ENCODE results near the gene FGD5.

DNA sequence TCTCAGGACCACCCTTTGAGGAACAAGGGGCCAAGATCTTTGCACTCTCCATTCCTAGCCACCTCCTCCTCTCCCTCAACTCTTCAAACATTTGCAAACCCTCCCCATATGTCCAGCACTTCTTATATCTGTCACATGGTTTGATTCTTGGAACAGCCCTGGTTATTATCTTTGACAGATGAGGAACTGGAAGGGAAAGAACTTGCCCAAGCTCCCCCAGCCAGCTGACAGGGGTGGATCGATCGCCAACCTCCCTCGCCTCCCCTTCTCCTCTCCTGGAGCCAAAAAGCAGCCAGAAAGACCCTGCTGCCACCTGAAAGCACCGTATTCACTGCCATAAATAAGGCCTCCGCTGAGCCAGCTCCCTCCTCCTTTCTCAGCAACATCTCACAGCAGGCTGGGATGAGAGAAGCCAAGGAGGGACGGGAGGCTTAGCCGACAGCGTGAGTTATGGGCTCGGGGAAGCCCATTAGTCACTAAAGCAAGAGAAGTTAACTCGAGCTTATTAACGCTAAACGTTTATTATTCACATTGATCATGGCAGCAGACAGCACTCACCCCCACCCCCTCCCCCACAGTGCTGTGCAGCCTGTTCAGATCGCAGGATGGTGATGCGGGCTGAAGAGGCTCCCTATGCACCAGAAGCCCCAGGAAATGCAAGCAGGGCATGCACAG lies 22.2 kb upstream of the FGD5 start:
- no peak for TF ChIP-seq CTCF (IDR thresholded peaks at IDR 0.05)
- TF ChIP-seq ZFX (IDR thresholded peaks at IDR 0.05; ENCODE audit: borderline replicate concordance) = no peak
